ENCODE results near the gene IL36RN. TPM values are rescaled to one million over a fixed set of nuclear protein-coding genes. Genes with fewer than 3 reads are reported as not detected.

The IL36RN gene
- total RNA-seq, 1 donor from 2014 or later, result not detected

DNA sequence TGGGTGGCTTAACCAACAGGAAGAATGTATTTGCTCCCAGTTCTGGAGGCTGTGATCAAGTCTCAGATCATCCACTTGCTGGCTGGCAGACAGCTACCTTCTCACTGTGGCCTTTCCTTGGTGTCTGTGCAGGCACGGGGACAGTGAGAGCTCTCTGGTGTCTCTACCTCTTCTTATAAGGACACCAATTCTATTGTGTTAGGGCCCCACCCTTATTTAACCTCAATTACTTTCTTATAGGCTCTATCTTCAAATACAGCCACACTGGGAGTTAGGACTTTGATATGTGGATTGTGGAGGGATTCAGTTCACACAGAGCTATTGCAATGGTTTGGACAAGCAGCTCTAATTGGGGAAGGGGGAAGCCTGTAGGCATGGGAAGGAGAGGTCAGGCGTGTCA is 43.1 kb downstream of the IL36RN start:
- intact Hi-C loops (cut with DNase I), result no loop called here
- no peaks in the 10 kb centered on the region for H3K27me3 ChIP-seq
- TF ChIP-seq, protein P1, sequence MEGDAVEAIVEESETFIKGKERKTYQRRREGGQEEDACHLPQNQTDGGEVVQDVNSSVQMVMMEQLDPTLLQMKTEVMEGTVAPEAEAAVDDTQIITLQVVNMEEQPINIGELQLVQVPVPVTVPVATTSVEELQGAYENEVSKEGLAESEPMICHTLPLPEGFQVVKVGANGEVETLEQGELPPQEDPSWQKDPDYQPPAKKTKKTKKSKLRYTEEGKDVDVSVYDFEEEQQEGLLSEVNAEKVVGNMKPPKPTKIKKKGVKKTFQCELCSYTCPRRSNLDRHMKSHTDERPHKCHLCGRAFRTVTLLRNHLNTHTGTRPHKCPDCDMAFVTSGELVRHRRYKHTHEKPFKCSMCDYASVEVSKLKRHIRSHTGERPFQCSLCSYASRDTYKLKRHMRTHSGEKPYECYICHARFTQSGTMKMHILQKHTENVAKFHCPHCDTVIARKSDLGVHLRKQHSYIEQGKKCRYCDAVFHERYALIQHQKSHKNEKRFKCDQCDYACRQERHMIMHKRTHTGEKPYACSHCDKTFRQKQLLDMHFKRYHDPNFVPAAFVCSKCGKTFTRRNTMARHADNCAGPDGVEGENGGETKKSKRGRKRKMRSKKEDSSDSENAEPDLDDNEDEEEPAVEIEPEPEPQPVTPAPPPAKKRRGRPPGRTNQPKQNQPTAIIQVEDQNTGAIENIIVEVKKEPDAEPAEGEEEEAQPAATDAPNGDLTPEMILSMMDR (IDR thresholded peaks at IDR 0.05), result no peak

DNA sequence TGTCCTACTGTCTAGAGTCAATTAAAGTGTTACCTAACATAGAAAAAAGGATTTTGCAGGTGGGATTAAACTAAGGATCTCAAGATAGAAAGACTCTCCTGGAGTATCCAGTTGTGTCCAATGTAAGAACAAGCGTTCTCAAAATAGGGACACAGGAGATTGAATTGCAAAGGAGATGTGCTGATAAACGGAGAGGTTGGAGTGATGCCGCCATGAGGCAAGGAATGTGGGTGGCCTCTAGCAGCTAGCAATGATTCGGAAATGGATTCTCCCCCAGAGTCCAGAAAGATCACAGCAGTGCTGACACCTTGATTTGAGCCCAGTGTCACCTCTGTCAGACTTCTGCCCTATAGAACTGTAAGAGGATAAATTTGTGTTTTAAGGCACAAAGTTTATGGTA is 44.3 kb downstream of the IL36RN start:
- Histone ChIP-seq H3K9me3 (no peaks in the 10 kb centered on the region), H3K27me3 (no peaks in the 10 kb centered on the region), H3K36me3 (no peaks in the 10 kb centered on the region), H3K27ac (no peak overlapping the region), H3K4me1 (no peaks in the 10 kb centered on the region), H3K4me3 (no peak overlapping the region)
- TF ChIP-seq, protein P1 (IDR thresholded peaks at IDR 0.05), result no peak
- no peak for DNase-seq (ENCODE audit: low spot score in 2 of 2)
- intact Hi-C loops (cut with DNase I), result no loop called here

More for the DNA sequence above, 43.1 kb downstream of the IL36RN start:
- no peak for DNase-seq (ENCODE audit: low spot score in 2 of 2)
- Histone ChIP-seq H3K27ac (no peak overlapping the region), H3K4me1 (no peaks in the 10 kb centered on the region), H3K36me3 (no peaks in the 10 kb centered on the region), H3K9me3 (no peaks in the 10 kb centered on the region), H3K4me3 (no peak overlapping the region)

DNA sequence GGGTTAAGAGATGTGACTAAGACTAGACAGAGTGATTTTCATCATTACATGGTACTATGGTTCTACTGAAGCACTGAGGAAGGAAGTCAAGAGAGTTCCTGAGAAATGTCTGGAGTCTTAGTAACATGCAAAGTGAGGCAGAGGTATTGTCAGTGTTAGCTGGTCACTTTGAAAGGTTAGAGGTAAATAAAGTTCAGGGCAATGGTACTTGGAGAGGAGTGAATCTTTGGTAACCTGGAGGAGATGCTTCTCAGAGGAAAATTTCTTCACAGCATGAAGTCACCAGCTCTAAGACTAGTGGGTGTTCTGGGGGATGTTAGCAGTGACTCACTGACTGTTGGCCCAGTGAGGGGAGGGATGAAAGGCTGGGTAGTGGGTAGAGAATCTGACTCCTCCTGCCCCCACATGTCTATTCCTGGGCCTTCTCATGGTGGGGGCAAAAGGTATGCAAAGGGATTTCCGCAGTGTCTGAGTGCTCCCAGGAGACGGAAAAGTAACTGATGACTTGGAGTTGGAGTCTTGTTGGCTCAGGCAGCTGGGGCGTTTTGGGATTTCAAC is 45.1 kb downstream of the IL36RN start:
- no peak for DNase-seq (ENCODE audit: low spot score in 2 of 2)
- Histone ChIP-seq H3K4me1 (no peaks in the 10 kb centered on the region), H3K4me3 (no peak overlapping the region), H3K36me3 (no peaks in the 10 kb centered on the region), H3K9me3 (no peaks in the 10 kb centered on the region), H3K27ac (no peak overlapping the region), H3K27me3 (no peaks in the 10 kb centered on the region)
- TF ChIP-seq, protein P1 (IDR thresholded peaks at IDR 0.05), result no peak
- intact Hi-C loops (cut with DNase I), result no loop called here

DNA sequence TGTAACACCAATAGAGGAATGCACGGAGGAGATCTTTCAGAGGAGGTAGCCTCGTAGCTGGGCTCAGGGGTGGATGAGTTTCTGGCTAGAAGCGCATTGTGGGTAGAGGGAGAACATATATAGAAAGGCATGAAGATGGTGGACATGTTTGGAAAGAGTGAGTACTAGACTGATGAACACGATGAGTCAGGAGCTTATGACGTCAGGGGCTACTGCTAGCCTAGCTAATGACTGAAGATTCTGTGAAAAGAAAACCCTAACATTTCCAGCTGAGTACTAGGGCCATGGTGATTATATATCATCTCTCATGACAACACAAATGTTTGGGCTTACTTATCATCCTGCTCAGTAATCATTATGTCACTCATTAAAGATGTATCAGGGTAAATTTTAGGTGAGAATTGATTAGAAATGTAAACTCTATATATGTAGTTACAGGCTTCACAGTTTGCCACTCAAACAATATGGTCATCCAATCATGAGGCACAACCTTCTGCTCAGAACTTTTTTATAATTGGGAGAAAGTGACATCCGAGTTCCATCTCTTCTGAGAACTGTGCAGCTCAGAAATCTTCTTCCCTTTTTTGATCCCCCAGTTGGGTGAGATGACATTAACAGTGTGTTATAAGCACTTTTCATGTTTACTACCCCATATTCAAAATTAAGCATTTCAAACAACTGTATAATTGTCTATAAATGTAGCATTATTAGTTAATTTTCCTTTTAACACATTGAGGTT is 46.2 kb downstream of the IL36RN start:
- no peaks in the 10 kb centered on the region for H3K36me3 ChIP-seq
- H3K27me3 ChIP-seq, result no peaks in the 10 kb centered on the region
- TF ChIP-seq, protein P1 (IDR thresholded peaks at IDR 0.05), result no peak

DNA sequence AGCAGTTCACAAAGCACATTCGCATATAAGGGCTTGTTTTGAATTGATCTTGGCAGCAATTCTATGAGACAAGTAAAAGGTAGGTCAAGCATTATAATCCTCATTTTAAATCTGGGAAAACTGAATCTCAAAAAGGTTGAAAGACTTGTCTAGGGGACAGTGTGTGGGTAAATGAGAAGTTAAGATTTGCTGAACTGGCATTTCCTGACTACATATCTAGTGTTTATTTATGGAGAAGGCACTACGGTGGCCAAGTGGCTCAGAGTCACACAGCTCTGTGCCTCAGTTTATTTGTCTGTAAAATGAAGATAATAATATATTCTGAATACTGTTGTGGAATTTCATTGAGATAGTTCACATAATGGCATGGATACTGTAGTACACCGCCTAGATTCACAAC is 52.1 kb downstream of the IL36RN start:
- Histone ChIP-seq H3K9me3 (no peaks in the 10 kb centered on the region), H3K36me3 (no peaks in the 10 kb centered on the region), H3K4me1 (no peaks in the 10 kb centered on the region), H3K27ac (no peak overlapping the region), H3K4me3 (no peak overlapping the region), H3K27me3 (no peaks in the 10 kb centered on the region)
- intact Hi-C loops (cut with DNase I), result no loop called here
- DNase-seq (ENCODE audit: low spot score in 2 of 2), result no peak
- TF ChIP-seq, protein P1 (IDR thresholded peaks at IDR 0.05), result no peak

More for the DNA sequence above, 46.2 kb downstream of the IL36RN start:
- no peak overlapping the region for H3K27ac ChIP-seq
- no peaks in the 10 kb centered on the region for H3K4me1 ChIP-seq
- no peaks in the 10 kb centered on the region for H3K9me3 ChIP-seq
- intact Hi-C loops (cut with DNase I), result no loop called here
- no peak overlapping the region for H3K4me3 ChIP-seq
- DNase-seq (ENCODE audit: low spot score in 2 of 2), result no peak
